NK-92 (cell line): ENCODE measurements around the gene ZNF285.
"Not testable (repeated sequence)": the region's sequence is repeated elsewhere in the genome, so short reads cannot be mapped to it uniquely, and the experiment has no call there.

Source experiments
- DNase-seq: peaks from one replicate; lab custom pipeline; 2025; ENCODE audit not compliant: unreplicated experiment; lab: John Stamatoyannopoulos, UW

Gene ZNF285

GRCh38 chr19:44401139-44402115 lies at the start of gene ZNF285:
TSS of gene ZNF285 (minus strand) at chr19:44401608. CDS start at chr19:44397213, 4,395 bp downstream.
- no peak for DNase-seq

GRCh38 chr19:44447916-44448674 lies 46.7 kb upstream of the ZNF285 start, which contains the start of gene ZNF229:
TSS of gene ZNF229 (minus strand) at chr19:44448472. CDS start at chr19:44442847, 5,625 bp downstream.
- no peak for DNase-seq

GRCh38 chr19:44438441-44438840 lies 37.0 kb upstream of the ZNF285 start:
- DNase-seq, result no peak

- DNase-seq, result no peak
Measured at GRCh38 chr19:44435441-44435840, 34.0 kb upstream of the ZNF285 start.

GRCh38 chr19:44430956-44431355 lies 29.5 kb upstream of the ZNF285 start:
- no peak for DNase-seq

GRCh38 chr19:44415553-44415952 lies 14.1 kb upstream of the ZNF285 start:
- DNase-seq, result not testable (repeated sequence)

GRCh38 chr19:44389268-44389667 lies 12.1 kb downstream of the ZNF285 start:
- DNase-seq, result not testable (repeated sequence)

- no peak for DNase-seq
Measured at GRCh38 chr19:44374789-44375188, 26.6 kb downstream of the ZNF285 start.

GRCh38 chr19:44371815-44372480 lies 29.5 kb downstream of the ZNF285 start:
- DNase-seq, result no peak

GRCh38 chr19:44367024-44367423 lies 34.4 kb downstream of the ZNF285 start:
- DNase-seq, result no peak

- no peak for DNase-seq
Measured at GRCh38 chr19:44356383-44357111, 44.9 kb downstream of the ZNF285 start, which contains the start of gene ZNF112. TSS of gene ZNF112 (minus strand) at chr19:44356680. CDS start at chr19:44340539, 16,141 bp downstream.

- DNase-seq, result no peak
Measured at GRCh38 chr19:44346556-44346955, 54.9 kb downstream of the ZNF285 start.

GRCh38 chr19:44345959-44346358 lies 55.4 kb downstream of the ZNF285 start:
- no peak for DNase-seq

GRCh38 chr19:44344255-44344654 lies 57.2 kb downstream of the ZNF285 start:
- no peak for DNase-seq

GRCh38 chr19:44341794-44342193 lies 59.6 kb downstream of the ZNF285 start:
- no peak for DNase-seq

- DNase-seq, result not testable (repeated sequence)
Measured at GRCh38 chr19:44334639-44335038, 66.8 kb downstream of the ZNF285 start.
